GM23338 (cell line): ENCODE measurements around the gene GSTM2. TPM values are rescaled to one million over a fixed set of nuclear protein-coding genes. Genes with fewer than 3 reads are reported as not detected.

Experiments
- ATAC-seq: fragments of 200-7000 bp; cut with Tn5 transposase; 3 replicates; pipeline ENCODE4 v1.9.1; 2020
- DNase-seq: peaks from one replicate; pipeline ENCODE4 v3.0.0-alpha.2; 2015; ENCODE audit warnings: low spot score
- H2AFZ ChIP-seq: fragments of 200-600 bp; sonication (generic); 2 replicates; pipeline ENCODE4 v1.8.0; 2016; ENCODE audit warnings: antibody characterized with exemption, mild to moderate bottlenecking, moderate library complexity
- H3F3A ChIP-seq: fragments of 200-600 bp; sonication (generic); replicated peaks from 2 replicates; pipeline ENCODE4 v1.8.0; 2017; ENCODE audit warnings: antibody characterized with exemption, mixed run types, low read depth
- H3K27ac ChIP-seq: fragments of 200-600 bp; sonication (generic); 2 replicates; pipeline ENCODE4 v1.6.1; 2016; ENCODE audit warnings: low read depth
- H3K27me3 ChIP-seq: fragments of 200-600 bp; sonication (generic); 2 replicates; pipeline ENCODE4 v1.8.0; 2016; ENCODE audit warnings: mild to moderate bottlenecking, mixed run types, moderate library complexity; ENCODE audit not compliant: insufficient read depth
- H3K36me3 ChIP-seq: fragments of 200-600 bp; sonication (generic); 2 replicates; pipeline ENCODE4 v1.8.0; 2016; ENCODE audit warnings: mild to moderate bottlenecking; ENCODE audit not compliant: insufficient read depth
- H3K4me1 ChIP-seq: fragments of 200-600 bp; sonication (generic); 2 replicates; pipeline ENCODE4 v1.8.0; 2016; ENCODE audit warnings: mild to moderate bottlenecking, moderate library complexity; ENCODE audit not compliant: insufficient read depth
- H3K4me2 ChIP-seq: fragments of 200-600 bp; sonication (generic); 2 replicates; pipeline ENCODE4 v1.7.1; 2017; ENCODE audit warnings: mixed run types
- H3K4me3 ChIP-seq: fragments of 200-600 bp; sonication (generic); 2 replicates; pipeline ENCODE4 v1.6.1; 2016; ENCODE audit warnings: mixed run types
- H3K79me2 ChIP-seq: fragments of 200-600 bp; sonication (generic); replicated peaks from 2 replicates; pipeline ENCODE4 v1.8.0; 2017; ENCODE audit warnings: mild to moderate bottlenecking; ENCODE audit not compliant: insufficient read depth
- H3K9me2 ChIP-seq: fragments of 200-600 bp; sonication (generic); 2 replicates; pipeline ENCODE4 v1.8.0; 2017; ENCODE audit not compliant: insufficient read depth
- H4K20me1 ChIP-seq: fragments of 200-600 bp; sonication (generic); replicated peaks from 2 replicates; pipeline ENCODE4 v1.8.0; 2017; ENCODE audit warnings: mild to moderate bottlenecking; ENCODE audit not compliant: insufficient read depth
- H3K27ac Mint-ChIP-seq: 2 replicates; pipeline ENCODE4 v1.8.0; 2020; ENCODE audit warnings: inconsistent platforms, mild to moderate bottlenecking, moderate library complexity, mixed read lengths
- H3K27me3 Mint-ChIP-seq: 3 replicates; pipeline ENCODE4 v1.8.0; 2022; ENCODE audit warnings: low read depth, mild to moderate bottlenecking, moderate library complexity, mixed read lengths, inconsistent platforms; ENCODE audit not compliant: insufficient read depth, poor library complexity
- H3K36me3 Mint-ChIP-seq: 3 replicates; pipeline ENCODE4 v1.8.0; 2021; ENCODE audit warnings: low read depth, mild to moderate bottlenecking, inconsistent platforms, moderate library complexity, mixed read lengths
- H3K4me1 Mint-ChIP-seq: 3 replicates; pipeline ENCODE4 v1.8.0; 2020; ENCODE audit warnings: mild to moderate bottlenecking, inconsistent platforms, mixed read lengths
- H3K4me3 Mint-ChIP-seq: 3 replicates; pipeline ENCODE4 v1.8.0; 2021; ENCODE audit warnings: moderate library complexity, mild to moderate bottlenecking, inconsistent platforms, mixed read lengths
- H3K9me3 Mint-ChIP-seq: 3 replicates; pipeline ENCODE4 v1.8.0; 2020; ENCODE audit warnings: moderate library complexity, mild to moderate bottlenecking, inconsistent platforms, mixed read lengths
- CREB1 ChIP-seq: fragments of 250-450 bp; sonication (Bioruptor Pico); IDR thresholded peaks from 2 replicates; pipeline ENCODE4 v1.5.0; 2020; ENCODE audit warnings: low read depth, mild to moderate bottlenecking, moderate library complexity
- EZH2phosphoT487 ChIP-seq: fragments of 200-600 bp; sonication (generic); IDR thresholded peaks from one replicate; pipeline ENCODE4 v1.8.1; 2018; ENCODE audit warnings: antibody characterized with exemption; ENCODE audit not compliant: unreplicated experiment
- JUNB ChIP-seq: IDR thresholded peaks from one replicate; pipeline ENCODE4 v1.6.1; 2016; ENCODE audit warnings: antibody characterized with exemption; ENCODE audit not compliant: unreplicated experiment
- NANOG ChIP-seq: IDR thresholded peaks from 2 replicates; pipeline ENCODE4 v1.6.1; 2016; ENCODE audit warnings: antibody characterized with exemption, borderline replicate concordance
- REST ChIP-seq: IDR thresholded peaks from one replicate; pipeline ENCODE4 v1.6.1; 2018; ENCODE audit warnings: antibody characterized with exemption; ENCODE audit not compliant: unreplicated experiment
- STAT1 ChIP-seq: IDR thresholded peaks from one replicate; pipeline ENCODE4 v1.6.1; 2016; ENCODE audit warnings: antibody characterized with exemption; ENCODE audit not compliant: unreplicated experiment
- ZNF114 ChIP-seq: fragments of 250-450 bp; sonication (Bioruptor Pico); IDR thresholded peaks from 2 replicates; pipeline ENCODE4 v1.5.0; 2020; ENCODE audit warnings: mild to moderate bottlenecking, moderate library complexity
- ZNF331 ChIP-seq: fragments of 250-450 bp; sonication (Bioruptor Pico); IDR thresholded peaks from 2 replicates; pipeline ENCODE4 v1.5.0; 2020; ENCODE audit warnings: low read depth, mild to moderate bottlenecking, moderate library complexity
- ZNF462 ChIP-seq: fragments of 250-450 bp; sonication (Bioruptor Pico); IDR thresholded peaks from 2 replicates; pipeline ENCODE4 v1.5.0; 2020; ENCODE audit warnings: mild to moderate bottlenecking, moderate library complexity
- polyA plus RNA-seq: library from polyadenylated mRNA; unstranded; fragments of >200 nt; fragmentation: Nextera tagmentation; extraction: Ambion mirVana; gene quantifications from 2 replicates; pipeline ENCODE4 v1.2.1, GENCODE V29; 2016
- total RNA-seq: library from RNA; depleted of rRNA; stranded (reverse); fragments of >200 nt; shearing (Covaris generic); gene quantifications from 2 replicates; pipeline ENCODE4 v1.2.3, GENCODE V29; 2014
- TF ChIP-seq, protein P1 (sequence below), 2 experiments: fragments of 200-600 bp in 1 of 2; sonication (generic) in 1 of 2; conservative IDR thresholded peaks; 2 replicates each; pipeline versions ENCODE4 v1.5.1 to v1.6.1; 2016 to 2017; ENCODE audit warnings: antibody characterized with exemption in 2 of 2, low read depth in 2 of 2, mild to moderate bottlenecking in 2 of 2, moderate library complexity in 1 of 2
- TF ChIP-seq, protein P2 (sequence below): IDR thresholded peaks from 2 replicates; pipeline ENCODE4 v1.6.1; 2016; ENCODE audit warnings: antibody characterized with exemption

GSTM2 gene
- total and polyA plus RNA-seq, 2 experiments from 2014 or later, result 8.9 to 16.0 TPM

GRCh38 chr1:109627692-109628399 lies 40.0 kb upstream of the GSTM2 start:
- TF ChIP-seq ZNF331 (CRISPR knock-in tag) (no peak), JUNB (no peak), ZNF462 (CRISPR knock-in tag) (no peak), STAT1 (no peak), REST (no peak), ZNF114 (CRISPR knock-in tag) (no peak), EZH2phosphoT487 (no peak), CREB1 (CRISPR knock-in tag) (no peak), NANOG (no peak)
- TF ChIP-seq, protein P1, sequence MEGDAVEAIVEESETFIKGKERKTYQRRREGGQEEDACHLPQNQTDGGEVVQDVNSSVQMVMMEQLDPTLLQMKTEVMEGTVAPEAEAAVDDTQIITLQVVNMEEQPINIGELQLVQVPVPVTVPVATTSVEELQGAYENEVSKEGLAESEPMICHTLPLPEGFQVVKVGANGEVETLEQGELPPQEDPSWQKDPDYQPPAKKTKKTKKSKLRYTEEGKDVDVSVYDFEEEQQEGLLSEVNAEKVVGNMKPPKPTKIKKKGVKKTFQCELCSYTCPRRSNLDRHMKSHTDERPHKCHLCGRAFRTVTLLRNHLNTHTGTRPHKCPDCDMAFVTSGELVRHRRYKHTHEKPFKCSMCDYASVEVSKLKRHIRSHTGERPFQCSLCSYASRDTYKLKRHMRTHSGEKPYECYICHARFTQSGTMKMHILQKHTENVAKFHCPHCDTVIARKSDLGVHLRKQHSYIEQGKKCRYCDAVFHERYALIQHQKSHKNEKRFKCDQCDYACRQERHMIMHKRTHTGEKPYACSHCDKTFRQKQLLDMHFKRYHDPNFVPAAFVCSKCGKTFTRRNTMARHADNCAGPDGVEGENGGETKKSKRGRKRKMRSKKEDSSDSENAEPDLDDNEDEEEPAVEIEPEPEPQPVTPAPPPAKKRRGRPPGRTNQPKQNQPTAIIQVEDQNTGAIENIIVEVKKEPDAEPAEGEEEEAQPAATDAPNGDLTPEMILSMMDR (conservative IDR thresholded peaks at IDR 0.05; ENCODE audit: low read depth in 2 of 2), result no peak
- TF ChIP-seq, protein P2, sequence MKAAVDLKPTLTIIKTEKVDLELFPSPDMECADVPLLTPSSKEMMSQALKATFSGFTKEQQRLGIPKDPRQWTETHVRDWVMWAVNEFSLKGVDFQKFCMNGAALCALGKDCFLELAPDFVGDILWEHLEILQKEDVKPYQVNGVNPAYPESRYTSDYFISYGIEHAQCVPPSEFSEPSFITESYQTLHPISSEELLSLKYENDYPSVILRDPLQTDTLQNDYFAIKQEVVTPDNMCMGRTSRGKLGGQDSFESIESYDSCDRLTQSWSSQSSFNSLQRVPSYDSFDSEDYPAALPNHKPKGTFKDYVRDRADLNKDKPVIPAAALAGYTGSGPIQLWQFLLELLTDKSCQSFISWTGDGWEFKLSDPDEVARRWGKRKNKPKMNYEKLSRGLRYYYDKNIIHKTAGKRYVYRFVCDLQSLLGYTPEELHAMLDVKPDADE, result no peak
- no peaks in the 10 kb centered on the region for H3F3A ChIP-seq
- H3K36me3 ChIP-seq, result peaks cover 4% of the 10 kb centered on the region; the same call in 1 of the 2 replicates
- DNase-seq (no peak), ATAC-seq (no peak)
- peaks cover 27% of the 10 kb centered on the region for H3K36me3 Mint-ChIP-seq
- no peak overlapping the region for H3K27ac Mint-ChIP-seq
- H3K4me3 Mint-ChIP-seq, result no peak overlapping the region
- H3K27me3 ChIP-seq, result no peaks in the 10 kb centered on the region
- no peak overlapping the region for H3K4me2 ChIP-seq
- H3K4me3 ChIP-seq, result no peak overlapping the region
- no peak overlapping the region for H3K27ac ChIP-seq
- H4K20me1 ChIP-seq, result no peaks in the 10 kb centered on the region; the same call in 1 of the 2 replicates
- peaks cover 4% of the 10 kb centered on the region for H3K27me3 Mint-ChIP-seq
- no peaks in the 10 kb centered on the region for H3K9me3 Mint-ChIP-seq
- no peak overlapping the region for H2AFZ ChIP-seq
- H3K4me1 ChIP-seq, result no peaks in the 10 kb centered on the region
- H3K79me2 ChIP-seq, result peaks cover 9% of the 10 kb centered on the region
- no peaks in the 10 kb centered on the region for H3K9me2 ChIP-seq
- peaks cover 15% of the 10 kb centered on the region for H3K4me1 Mint-ChIP-seq
